ENCODE measurements around the gene FER1L5. TPM values are rescaled to one million over a fixed set of nuclear protein-coding genes. Genes with fewer than 3 reads are reported as not detected.

FER1L5 gene
- total and polyA plus RNA-seq, 2 experiments from 2014 or later: 0.18 to 0.76 TPM

GRCh38 chr2:96596596-96596995, 46.0 kb upstream of the FER1L5 start (continued):
- no peak for TF ChIP-seq ZNF462 (CRISPR knock-in tag; IDR thresholded peaks at IDR 0.05)
- no peak for TF ChIP-seq STAT1 (IDR thresholded peaks at IDR 0.05; ENCODE audit: unreplicated experiment)

- H3K4me1 ChIP-seq (ENCODE audit: insufficient read depth): no peaks in the 10 kb centered on the region
- H2AFZ ChIP-seq: no peak overlapping the region
- H4K20me1 ChIP-seq (replicated peaks; ENCODE audit: insufficient read depth): peaks cover 5% of the 10 kb centered on the region; the same call in 1 of the 2 replicates
- TF ChIP-seq REST (IDR thresholded peaks at IDR 0.05; ENCODE audit: unreplicated experiment) (no peak), EZH2 (IDR thresholded peaks at IDR 0.05; ENCODE audit: low read depth, unreplicated experiment) (no peak), NANOG (IDR thresholded peaks at IDR 0.05; ENCODE audit: borderline replicate concordance) (no peak), CREB1 (CRISPR knock-in tag; IDR thresholded peaks at IDR 0.05; ENCODE audit: low read depth) (no peak), POLR2AphosphoS5 (IDR thresholded peaks at IDR 0.05; ENCODE audit: low read depth) (no peak)
- H3K27ac ChIP-seq (ENCODE audit: low read depth): no peak overlapping the region
- no peaks in the 10 kb centered on the region for H3K79me2 ChIP-seq (replicated peaks; ENCODE audit: insufficient read depth)
- H3K4me3 ChIP-seq: no peak overlapping the region
- DNase-seq (ENCODE audit: low spot score) (no peak), ATAC-seq (no peak)
- Mint-ChIP-seq H3K4me3 (no peak overlapping the region), H3K27me3 (ENCODE audit: insufficient read depth, low read depth, poor library complexity) (no peaks in the 10 kb centered on the region), H3K9me3 (no peaks in the 10 kb centered on the region), H3K4me1 (no peaks in the 10 kb centered on the region), H3K36me3 (ENCODE audit: low read depth) (peaks cover 64% of the 10 kb centered on the region), H3K27ac (no peak overlapping the region)
- no peaks in the 10 kb centered on the region for H3K9me2 ChIP-seq (ENCODE audit: insufficient read depth)
- H3K4me2 ChIP-seq: no peak overlapping the region
- peaks cover 39% of the 10 kb centered on the region for H3K36me3 ChIP-seq (ENCODE audit: insufficient read depth)
- H3F3A ChIP-seq (replicated peaks; ENCODE audit: low read depth): no peaks in the 10 kb centered on the region
- H3K27me3 ChIP-seq (ENCODE audit: insufficient read depth): no peaks in the 10 kb centered on the region
Measured at GRCh38 chr2:96599941-96600340, 42.6 kb upstream of the FER1L5 start.
